Liver (tissue), 2 donors: Measurements from ENCODE around the gene UBL4B.

ENCODE experiments used
- CTCF ChIP-seq: fragments of 150-350 bp; IDR thresholded peaks from 2 replicates; pipeline ENCODE4 v1.5.1; 2017; ENCODE audit warnings: improper control_type of control experiment, low read depth, low read length; ENCODE audit not compliant: missing input control
- YY1 ChIP-seq: IDR thresholded peaks from 2 replicates; pipeline ENCODE4 v1.6.1; 2016; ENCODE audit warnings: antibody characterized with exemption, mild to moderate bottlenecking
- donor health status: healthy.

GRCh38 chr1:110125810-110126209 lies 13.6 kb downstream of the UBL4B start:
- no peak for TF ChIP-seq CTCF
- no peak for TF ChIP-seq YY1
